ENCODE measurements around the gene HIGD1A.

Gene HIGD1A

GRCh38 chr3:42820746-42821051, 16.4 kb upstream of the HIGD1A start:
- no peaks in the 10 kb centered on the region for H3K9me2 ChIP-seq (replicated peaks; ENCODE audit: control insufficient read depth, low read length)
- no peaks in the 10 kb centered on the region for H3K79me2 ChIP-seq (ENCODE audit: control insufficient read depth, low read length)
- no peaks in the 10 kb centered on the region for H3K36me3 ChIP-seq (ENCODE audit: control insufficient read depth, low read length)
- H3K4me3 ChIP-seq (ENCODE audit: low read length): no peak overlapping the region
- TF ChIP-seq CTCF (IDR thresholded peaks at IDR 0.05; ENCODE audit: low read depth, low read length, poor library complexity, severe bottlenecking) (no peak), EZH2phosphoT487 (IDR thresholded peaks at IDR 0.05; ENCODE audit: borderline replicate concordance, low read length) (no peak)
- H3K27me3 ChIP-seq (ENCODE audit: control insufficient read depth, low read length): peaks cover 24% of the 10 kb centered on the region
- H3K4me1 ChIP-seq (ENCODE audit: control insufficient read depth, low read length): no peaks in the 10 kb centered on the region
- H3K4me2 ChIP-seq (ENCODE audit: low read length): no peak overlapping the region
- H4K20me1 ChIP-seq (ENCODE audit: control insufficient read depth, insufficient read depth, low read depth, low read length): no peaks in the 10 kb centered on the region
- H3F3A ChIP-seq (ENCODE audit: control insufficient read depth, insufficient read depth): no peaks in the 10 kb centered on the region
- no peaks in the 10 kb centered on the region for H3K9me3 ChIP-seq (ENCODE audit: control insufficient read depth, insufficient read depth, low read length)
- no peak overlapping the region for H3K27ac ChIP-seq (ENCODE audit: low read depth, low read length)

DNA sequence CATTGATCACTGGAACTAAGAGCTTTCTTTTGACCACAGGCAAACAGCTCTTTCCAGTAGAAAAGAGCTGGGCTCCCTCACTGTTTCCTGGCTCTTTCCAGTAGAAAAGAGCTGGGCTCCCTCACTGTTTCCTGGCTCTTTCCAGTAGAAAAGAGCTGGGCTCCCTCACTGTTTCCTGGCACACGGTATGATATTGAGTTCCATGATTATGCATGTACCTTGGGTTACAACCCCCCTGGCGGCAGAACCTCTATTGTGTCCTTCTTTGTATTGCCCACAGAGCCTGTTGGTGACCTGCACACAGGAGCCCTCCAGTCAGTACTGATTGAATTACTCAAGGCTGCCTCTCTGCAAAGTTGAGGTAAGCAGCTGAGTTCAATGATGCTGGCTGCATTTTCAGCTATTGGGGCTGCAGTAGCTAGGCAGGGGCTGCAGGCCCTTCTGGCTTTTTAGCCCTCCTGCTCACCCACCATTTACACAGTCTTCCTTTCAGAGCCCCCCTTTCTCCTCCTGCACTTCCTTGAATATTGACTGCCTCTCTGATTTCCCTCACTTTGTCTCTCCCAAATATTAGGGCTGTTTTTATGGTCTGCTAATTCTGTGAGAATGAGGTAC, 15.2 kb upstream of the HIGD1A start:
- no peaks in the 10 kb centered on the region for H3K36me3 ChIP-seq (ENCODE audit: control insufficient read depth, low read length)
- H3K79me2 ChIP-seq (ENCODE audit: control insufficient read depth, low read length): no peaks in the 10 kb centered on the region
- no peak for TF ChIP-seq EZH2phosphoT487 (IDR thresholded peaks at IDR 0.05; ENCODE audit: borderline replicate concordance, low read length)
- no peak for TF ChIP-seq CTCF (IDR thresholded peaks at IDR 0.05; ENCODE audit: low read depth, low read length, poor library complexity, severe bottlenecking)
- H3K27ac ChIP-seq (ENCODE audit: low read depth, low read length): no peak overlapping the region
- no peaks in the 10 kb centered on the region for H4K20me1 ChIP-seq (ENCODE audit: control insufficient read depth, insufficient read depth, low read depth, low read length)
- no peak overlapping the region for H3K4me2 ChIP-seq (ENCODE audit: low read length)
- peaks cover 26% of the 10 kb centered on the region for H3K27me3 ChIP-seq (ENCODE audit: control insufficient read depth, low read length)
- H3F3A ChIP-seq (ENCODE audit: control insufficient read depth, insufficient read depth): no peaks in the 10 kb centered on the region
- H3K4me3 ChIP-seq (ENCODE audit: low read length): no peak overlapping the region
- H3K9me3 ChIP-seq (ENCODE audit: control insufficient read depth, insufficient read depth, low read length): no peaks in the 10 kb centered on the region
- H3K4me1 ChIP-seq (ENCODE audit: control insufficient read depth, low read length): no peaks in the 10 kb centered on the region
- no peaks in the 10 kb centered on the region for H3K9me2 ChIP-seq (replicated peaks; ENCODE audit: control insufficient read depth, low read length)

- no peaks in the 10 kb centered on the region for H3K36me3 ChIP-seq (ENCODE audit: control insufficient read depth, low read length)
- peaks cover 21% of the 10 kb centered on the region for H3K27me3 ChIP-seq (ENCODE audit: control insufficient read depth, low read length)
- H3K4me1 ChIP-seq (ENCODE audit: control insufficient read depth, low read length): no peaks in the 10 kb centered on the region
- no peaks in the 10 kb centered on the region for H3K79me2 ChIP-seq (ENCODE audit: control insufficient read depth, low read length)
- H3F3A ChIP-seq (ENCODE audit: control insufficient read depth, insufficient read depth): no peaks in the 10 kb centered on the region
- H3K4me2 ChIP-seq (ENCODE audit: low read length): no peak overlapping the region
- H3K9me2 ChIP-seq (replicated peaks; ENCODE audit: control insufficient read depth, low read length): no peaks in the 10 kb centered on the region
- H3K9me3 ChIP-seq (ENCODE audit: control insufficient read depth, insufficient read depth, low read length): no peaks in the 10 kb centered on the region
- H4K20me1 ChIP-seq (ENCODE audit: control insufficient read depth, insufficient read depth, low read depth, low read length): no peaks in the 10 kb centered on the region
- H3K27ac ChIP-seq (ENCODE audit: low read depth, low read length): no peak overlapping the region
- H3K4me3 ChIP-seq (ENCODE audit: low read length): no peak overlapping the region
- no peak for TF ChIP-seq EZH2phosphoT487 (IDR thresholded peaks at IDR 0.05; ENCODE audit: borderline replicate concordance, low read length)
- TF ChIP-seq CTCF (IDR thresholded peaks at IDR 0.05; ENCODE audit: low read depth, low read length, poor library complexity, severe bottlenecking): no peak
Observed at GRCh38 chr3:42815826-42816225, 11.5 kb upstream of the HIGD1A start.
